Suprapubic skin (tissue), 3 donors: Measurements from ENCODE around the gene LASP1NB.

Source experiments
- EP300 ChIP-seq: sonication (generic); formaldehyde crosslinking; IDR thresholded peaks from one replicate; pipeline ENCODE4 v1.6.1; 2017; ENCODE audit warnings: antibody characterized with exemption
- POLR2A ChIP-seq, 2 donors: fragments of 450-650 bp; IDR thresholded peaks; one replicate each; pipeline ENCODE4 v1.6.1; 2017; ENCODE audit warnings: antibody characterized with exemption in 2 of 2, mild to moderate bottlenecking in 2 of 2, moderate library complexity in 2 of 2
- TF ChIP-seq, protein P1 (sequence below), 2 donors: fragments of 200-600 bp in 1 of 2; fragments of 450-650 bp in 1 of 2; sonication (generic) in 1 of 2; IDR thresholded peaks; one replicate each; pipeline ENCODE4 v1.5.1; 2016 to 2019; ENCODE audit warnings: antibody characterized with exemption in 2 of 2, mild to moderate bottlenecking in 1 of 2, moderate library complexity in 1 of 2

DNA sequence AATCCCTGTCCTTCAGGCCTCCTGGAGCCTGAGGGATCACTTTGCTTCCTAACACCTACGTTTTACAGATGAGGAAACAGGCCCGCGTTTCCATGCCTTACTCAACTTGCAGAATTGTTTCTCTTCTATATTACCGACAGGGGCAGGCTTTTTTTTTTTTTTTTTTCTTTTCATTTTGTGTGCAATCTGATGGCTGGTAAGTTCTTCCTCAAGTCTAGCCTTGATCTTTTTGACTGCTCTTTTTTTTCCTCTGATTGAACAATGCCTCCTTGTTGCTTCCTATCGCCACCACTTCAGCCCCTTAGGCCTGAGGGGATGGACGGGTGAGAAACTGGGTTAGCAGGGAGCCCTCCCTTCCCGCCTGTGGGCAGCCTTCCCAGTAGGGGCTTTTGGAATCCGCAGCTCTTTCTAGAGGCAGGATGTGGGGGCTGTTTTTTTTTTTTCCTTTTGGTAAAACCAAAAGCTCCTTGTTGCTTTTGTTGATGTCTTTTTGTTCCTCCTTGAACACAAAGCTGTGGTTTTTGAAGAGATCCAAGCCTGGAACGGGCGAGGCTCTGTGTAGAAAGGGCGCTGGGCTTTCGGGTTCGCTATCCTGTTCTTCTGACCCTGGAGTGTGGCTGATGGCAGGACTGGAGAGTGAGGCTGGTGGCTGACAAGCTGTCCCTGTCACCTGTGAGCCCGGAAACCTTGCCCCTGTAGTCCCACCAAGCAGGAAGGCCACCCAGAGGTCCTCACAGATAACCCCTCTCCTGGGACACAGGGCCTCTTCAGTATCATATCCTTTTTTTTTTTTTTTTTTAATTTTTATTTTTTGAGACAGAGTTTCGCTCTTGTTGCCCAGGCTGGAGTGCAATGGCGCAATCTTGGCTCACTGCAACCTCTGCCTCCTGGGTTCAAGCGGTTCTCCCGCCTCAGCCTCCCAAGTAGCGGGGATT lies 41.6 kb upstream of the LASP1NB start:
- TF ChIP-seq, protein P1, sequence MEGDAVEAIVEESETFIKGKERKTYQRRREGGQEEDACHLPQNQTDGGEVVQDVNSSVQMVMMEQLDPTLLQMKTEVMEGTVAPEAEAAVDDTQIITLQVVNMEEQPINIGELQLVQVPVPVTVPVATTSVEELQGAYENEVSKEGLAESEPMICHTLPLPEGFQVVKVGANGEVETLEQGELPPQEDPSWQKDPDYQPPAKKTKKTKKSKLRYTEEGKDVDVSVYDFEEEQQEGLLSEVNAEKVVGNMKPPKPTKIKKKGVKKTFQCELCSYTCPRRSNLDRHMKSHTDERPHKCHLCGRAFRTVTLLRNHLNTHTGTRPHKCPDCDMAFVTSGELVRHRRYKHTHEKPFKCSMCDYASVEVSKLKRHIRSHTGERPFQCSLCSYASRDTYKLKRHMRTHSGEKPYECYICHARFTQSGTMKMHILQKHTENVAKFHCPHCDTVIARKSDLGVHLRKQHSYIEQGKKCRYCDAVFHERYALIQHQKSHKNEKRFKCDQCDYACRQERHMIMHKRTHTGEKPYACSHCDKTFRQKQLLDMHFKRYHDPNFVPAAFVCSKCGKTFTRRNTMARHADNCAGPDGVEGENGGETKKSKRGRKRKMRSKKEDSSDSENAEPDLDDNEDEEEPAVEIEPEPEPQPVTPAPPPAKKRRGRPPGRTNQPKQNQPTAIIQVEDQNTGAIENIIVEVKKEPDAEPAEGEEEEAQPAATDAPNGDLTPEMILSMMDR (IDR thresholded peaks at IDR 0.05) = no peak
- TF ChIP-seq POLR2A (IDR thresholded peaks at IDR 0.05) = no peak
- no peak for TF ChIP-seq EP300
